K562 (cell line): ENCODE results near the gene ANKRD65. TPM values are rescaled to one million over a fixed set of nuclear protein-coding genes. Genes with fewer than 3 reads are reported as not detected.

Experiments used
- ATAC-seq: fragments of 200-7000 bp; cut with Tn5 transposase; 3 replicates; pipeline ENCODE4 v1.9.1; 2020; ENCODE audit warnings: moderate library complexity
- BruUV-seq: library from RNA; stranded (reverse); fragments of 400-500 nt; replicated peaks from 2 replicates; lab custom pipeline; 2021; lab: Mats Ljungman, UMichigan
- CTCF ChIA-PET: fragments of 300-600 bp; formaldehyde crosslinking; extraction: SDS; loops from one replicate; lab custom pipeline; 2021; ENCODE audit warnings: low intra/inter-chr PET ratio; lab: Yijun Ruan, JAX
- POLR2A ChIA-PET: fragments of 300-600, 350-650 bp; sonication (Branson Sonifier 250); formaldehyde crosslinking; extraction: SDS; loops from one replicate; lab custom pipeline; 2021; ENCODE audit warnings: antibody characterized with exemption, inconsistent platforms; lab: Yijun Ruan, JAX
- DNase-seq, 4 experiments: peaks; one replicate each; pipeline versions ENCODE4 v3.0.0 to v3.0.0-alpha.2; 2011 to 2018; ENCODE audit warnings: low spot score in 3 of 4, mixed read lengths in 3 of 4; ENCODE audit errors: extremely low read depth in 1 of 4
- FAIRE-seq: peaks from 2 replicates; lab custom pipeline; 2011; peaks lifted over from hg19 to GRCh38; lab: Jason Lieb, UNC
- H2AFZ ChIP-seq: 2 replicates; pipeline ENCODE4 v1.6.0; 2011; ENCODE audit warnings: low read depth, low read length, control low read depth, inconsistent platforms
- H3K27ac ChIP-seq: fragments of 200-600 bp; 3 replicates; pipeline ENCODE4 v1.8.0; 2011; ENCODE audit warnings: low read depth, mild to moderate bottlenecking, control low read depth, inconsistent platforms, low read length, moderate library complexity, mixed read lengths; ENCODE audit errors: extremely low read depth
- H3K27me3 ChIP-seq, 2 experiments: fragments of 300-600 bp in 1 of 2; 2 replicates in 1 of 2; 3 replicates in 1 of 2; pipeline versions ENCODE4 v1.6.0 to v1.8.0; 2011; ENCODE audit warnings: inconsistent platforms in 2 of 2, low read length in 2 of 2, mild to moderate bottlenecking in 1 of 2, mixed read lengths in 1 of 2, moderate library complexity in 1 of 2; ENCODE audit not compliant: control insufficient read depth in 2 of 2, insufficient read depth in 2 of 2
- H3K36me3 ChIP-seq: fragments of 300-600 bp; 3 replicates; pipeline ENCODE4 v1.8.0; 2011; ENCODE audit warnings: mild to moderate bottlenecking, low read length, inconsistent platforms; ENCODE audit not compliant: control insufficient read depth, insufficient read depth
- H3K4me1 ChIP-seq, 2 experiments: fragments of 200-600 bp in 1 of 2; replicated peaks in 1 of 2; 2 replicates in 1 of 2; 3 replicates in 1 of 2; pipeline versions ENCODE4 v1.5.1 to v1.8.0; 2011; ENCODE audit warnings: inconsistent platforms in 2 of 2, low read length in 2 of 2, mild to moderate bottlenecking in 1 of 2, mixed read lengths in 1 of 2, moderate library complexity in 1 of 2; ENCODE audit not compliant: control insufficient read depth in 2 of 2, insufficient read depth in 2 of 2
- H3K4me2 ChIP-seq: 2 replicates; pipeline ENCODE4 v1.6.1; 2011; ENCODE audit warnings: low read length, control low read depth, inconsistent platforms, mixed read lengths; ENCODE audit not compliant: insufficient read depth
- H3K4me3 ChIP-seq: fragments of 200-600 bp; sonication (generic), shearing (Covaris generic); 2 replicates; pipeline ENCODE4 v1.5.1; 2016; ENCODE audit warnings: control low read depth, inconsistent platforms
- H3K79me2 ChIP-seq: fragments of 200-600 bp; 3 replicates; pipeline ENCODE4 v1.8.0; 2011; ENCODE audit warnings: low read length, inconsistent platforms; ENCODE audit not compliant: control insufficient read depth, insufficient read depth
- H3K9ac ChIP-seq, 2 experiments: 2 replicates each; pipeline versions ENCODE4 v1.6.0 to v1.6.1; 2011; ENCODE audit warnings: low read depth in 2 of 2, low read length in 2 of 2, control low read depth in 1 of 2, inconsistent platforms in 1 of 2, mild to moderate bottlenecking in 1 of 2, mixed read lengths in 1 of 2; ENCODE audit not compliant: insufficient read depth in 1 of 2
- H3K9me1 ChIP-seq: one replicate; pipeline ENCODE4 v1.6.0; 2011; ENCODE audit warnings: inconsistent platforms, mild to moderate bottlenecking, low read length, moderate library complexity; ENCODE audit not compliant: control insufficient read depth, insufficient read depth
- H3K9me3 ChIP-seq: replicated peaks from 2 replicates; pipeline ENCODE4 v1.5.1; 2011; ENCODE audit warnings: low read depth, low read length, inconsistent platforms; ENCODE audit not compliant: control insufficient read depth, insufficient read depth
- H4K20me1 ChIP-seq: replicated peaks from 2 replicates; pipeline ENCODE4 v1.6.1; 2011; ENCODE audit warnings: low read length, inconsistent platforms, mixed read lengths; ENCODE audit not compliant: control insufficient read depth, insufficient read depth
- C11orf30 ChIP-seq: fragments of 450-650 bp; IDR thresholded peaks from 2 replicates; pipeline ENCODE4 v1.6.1; 2016; ENCODE audit warnings: low read depth, mild to moderate bottlenecking
- MAFG ChIP-seq: fragments of 450-650 bp; conservative IDR thresholded peaks from 2 replicates; pipeline ENCODE4 v1.6.1; 2016; ENCODE audit warnings: missing genetic modification characterization, missing compliant biosample characterization
- NFIC ChIP-seq: fragments of 450-650 bp; IDR thresholded peaks from 2 replicates; pipeline ENCODE4 v1.6.1; 2017; ENCODE audit warnings: mild to moderate bottlenecking, inconsistent platforms
- POLR2A ChIP-seq: fragments of 450-650 bp; conservative IDR thresholded peaks from 2 replicates; pipeline ENCODE4 v1.6.1; 2016
- SUPT5H ChIP-seq: fragments of 450-650 bp; IDR thresholded peaks from 2 replicates; pipeline ENCODE4 v1.6.1; 2016
- ZKSCAN8 ChIP-seq: fragments of 200-800 bp; sonication (Bioruptor generic); IDR thresholded peaks from 2 replicates; pipeline ENCODE4 v1.6.1; 2016; ENCODE audit warnings: missing genetic modification characterization, missing compliant biosample characterization
- ZNF316 ChIP-seq: fragments of 450-650 bp; IDR thresholded peaks from 2 replicates; pipeline ENCODE4 v1.6.1; 2016
- ZNF707 ChIP-seq: fragments of 250-450 bp; sonication (Bioruptor Pico); conservative IDR thresholded peaks from 2 replicates; pipeline ENCODE4 v1.8.0; 2022; ENCODE audit warnings: inconsistent platforms, mild to moderate bottlenecking, moderate library complexity
- ZNF75A ChIP-seq: fragments of 450-650 bp; formaldehyde crosslinking; IDR thresholded peaks from 2 replicates; pipeline ENCODE4 v1.4.0; 2020; ENCODE audit warnings: mild to moderate bottlenecking
- WGBS: fragments of 100-300 bp; shearing (Covaris generic); methylation state at CpG from one replicate; pipeline ENCODE4 v1.1.6; 2016; ENCODE audit warnings: low coverage, mixed read lengths; ENCODE audit not compliant: insufficient coverage; ENCODE audit errors: missing lambda C conversion rate; 5-methylcytosine and 5-hydroxymethylcytosine counted together
- in situ Hi-C: fragments of 300-500 bp; cut with MboI; formaldehyde crosslinking; loops from 4 replicates; pipeline ENCODE4 v1.15.0; 2018; ENCODE audit warnings: inconsistent platforms, mixed read lengths
- intact Hi-C: fragments of 100-400 bp; cut with micrococcal nuclease; formaldehyde crosslinking; loops from 2 replicates; pipeline ENCODE4 v1.14.2; 2022
- polyA plus RNA-seq, 8 experiments: library from polyadenylated mRNA; depleted of rRNA in 4 of 8; stranded (reverse) in 5 of 8; unstranded in 3 of 8; fragments of >200 nt; fragmentation: Nextera tagmentation in 2 of 8; fragmentation: Illumina TruSeq in 1 of 8; extraction: Ambion mirVana in 2 of 8; extraction: Trizol in 1 of 8; gene quantifications; 2 replicates each; pipeline versions ENCODE4 v1.2.1 to v1.2.3, GENCODE V29; 2011 to 2014; ENCODE audit warnings: inconsistent platforms in 1 of 8, missing spikeins in 1 of 8
- total RNA-seq, 7 experiments: library from RNA; depleted of rRNA in 6 of 7; stranded (reverse); fragments of >200 nt in 6 of 7; fragmentation: Illumina TruSeq in 2 of 7; extraction: Trizol in 2 of 7; gene quantifications; 2 replicates each; pipeline versions ENCODE4 v1.2.1 to v1.2.3, GENCODE V29; 2011 to 2021; ENCODE audit warnings: low replicate concordance in 1 of 7
- TF ChIP-seq, protein P1 (sequence below): fragments of 450-650 bp; formaldehyde crosslinking; conservative IDR thresholded peaks from 2 replicates; pipeline ENCODE4 v1.4.0; 2022; ENCODE audit warnings: mild to moderate bottlenecking, missing genetic modification characterization

The ANKRD65 gene
- total and polyA plus RNA-seq, 9 of the 15 experiments (the other 6 are each of a cell fraction or from before 2014, with no cell fraction given): not detected

- no peak overlapping the region for H2AFZ ChIP-seq
- ChIA-PET CTCF (no interaction called here), POLR2A (interaction anchor here (1.4 kb wide), 1 partner anchor 12 kb away, joined by 3 read pairs; no protein-coding TSS in a partner anchor)
- H3K4me1 ChIP-seq: peaks cover 23 to 68% of the 10 kb centered on the region in 2 experiments
- in situ Hi-C loops: no loop called here
- WGBS: 92% methylated on average over 7 of the region's 7 CpGs
- peaks cover 84% of the 10 kb centered on the region for H3K79me2 ChIP-seq
- H3K9ac ChIP-seq: no peak overlapping the region
- TF ChIP-seq ZNF707 (CRISPR knock-in tag) (no peak), ZNF75A (CRISPR knock-in tag) (no peak), NFIC (peak; percentile 61), SUPT5H (0 out of 2 replicates have a peak, but pooled peaks have one; percentile 39), C11orf30 (peak; percentile 45; the same call in 1 of the 2 replicates), MAFG (tag) (peak; percentile 21; the same call in 1 of the 2 replicates), ZNF316 (peak; percentile 78), ZKSCAN8 (CRISPR knock-in tag) (no peak), POLR2A (peak; percentile 48)
- TF ChIP-seq, protein P1, sequence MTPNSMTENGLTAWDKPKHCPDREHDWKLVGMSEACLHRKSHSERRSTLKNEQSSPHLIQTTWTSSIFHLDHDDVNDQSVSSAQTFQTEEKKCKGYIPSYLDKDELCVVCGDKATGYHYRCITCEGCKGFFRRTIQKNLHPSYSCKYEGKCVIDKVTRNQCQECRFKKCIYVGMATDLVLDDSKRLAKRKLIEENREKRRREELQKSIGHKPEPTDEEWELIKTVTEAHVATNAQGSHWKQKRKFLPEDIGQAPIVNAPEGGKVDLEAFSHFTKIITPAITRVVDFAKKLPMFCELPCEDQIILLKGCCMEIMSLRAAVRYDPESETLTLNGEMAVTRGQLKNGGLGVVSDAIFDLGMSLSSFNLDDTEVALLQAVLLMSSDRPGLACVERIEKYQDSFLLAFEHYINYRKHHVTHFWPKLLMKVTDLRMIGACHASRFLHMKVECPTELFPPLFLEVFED (CRISPR knock-in tag): no peak
- TF ChIP-seq, all 486 proteins: peak for 6
- Histone ChIP-seq H3K4me2 (no peak overlapping the region), H3K27ac (no peak overlapping the region), H3K27me3 (no peaks in the 10 kb centered on the region), H3K36me3 (peaks cover 69% of the 10 kb centered on the region), H4K20me1 (peaks cover 14% of the 10 kb centered on the region), H3K4me3 (no peak overlapping the region), H3K9me3 (no peaks in the 10 kb centered on the region; the same call in 1 of the 2 replicates), H3K9me1 (peaks cover 8% of the 10 kb centered on the region)
- no peak for DNase-seq
- intact Hi-C loops: no loop called here
- BruUV-seq: no TSS peak
- no peak for ATAC-seq
- FAIRE-seq: no peak
Measured at GRCh38 chr1:1403653-1404052, 17.4 kb downstream of the ANKRD65 start.
